NCI-H2196 treated with DMSO at 0.1 percent for 48 hours (cell line): ENCODE data around the gene CHCT1.

ENCODE experiments used
- DNase-seq: peaks from one replicate; lab custom pipeline; 2025; ENCODE audit not compliant: unreplicated experiment; lab: John Stamatoyannopoulos, UW

CHCT1 gene

DNA sequence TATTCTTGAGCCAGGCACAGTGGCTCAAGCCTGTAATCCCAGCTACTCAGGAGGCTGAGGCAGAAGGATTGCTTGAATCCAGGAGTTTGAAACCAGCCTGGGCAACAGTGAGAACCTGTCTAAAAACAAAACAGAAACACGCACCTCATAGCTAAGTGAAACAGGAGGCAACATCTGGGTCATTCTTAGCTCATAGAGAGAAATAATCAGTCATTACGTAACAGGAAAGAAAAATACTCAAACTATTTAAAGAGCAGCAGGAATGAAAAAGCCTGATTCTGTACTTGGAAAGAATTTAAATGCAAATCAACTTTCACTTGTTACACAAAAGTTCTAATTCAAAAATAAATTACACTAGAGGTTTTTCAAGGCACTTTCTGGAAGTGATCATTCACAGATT lies 17.2 kb downstream of the CHCT1 start:
- no peak for DNase-seq

DNA sequence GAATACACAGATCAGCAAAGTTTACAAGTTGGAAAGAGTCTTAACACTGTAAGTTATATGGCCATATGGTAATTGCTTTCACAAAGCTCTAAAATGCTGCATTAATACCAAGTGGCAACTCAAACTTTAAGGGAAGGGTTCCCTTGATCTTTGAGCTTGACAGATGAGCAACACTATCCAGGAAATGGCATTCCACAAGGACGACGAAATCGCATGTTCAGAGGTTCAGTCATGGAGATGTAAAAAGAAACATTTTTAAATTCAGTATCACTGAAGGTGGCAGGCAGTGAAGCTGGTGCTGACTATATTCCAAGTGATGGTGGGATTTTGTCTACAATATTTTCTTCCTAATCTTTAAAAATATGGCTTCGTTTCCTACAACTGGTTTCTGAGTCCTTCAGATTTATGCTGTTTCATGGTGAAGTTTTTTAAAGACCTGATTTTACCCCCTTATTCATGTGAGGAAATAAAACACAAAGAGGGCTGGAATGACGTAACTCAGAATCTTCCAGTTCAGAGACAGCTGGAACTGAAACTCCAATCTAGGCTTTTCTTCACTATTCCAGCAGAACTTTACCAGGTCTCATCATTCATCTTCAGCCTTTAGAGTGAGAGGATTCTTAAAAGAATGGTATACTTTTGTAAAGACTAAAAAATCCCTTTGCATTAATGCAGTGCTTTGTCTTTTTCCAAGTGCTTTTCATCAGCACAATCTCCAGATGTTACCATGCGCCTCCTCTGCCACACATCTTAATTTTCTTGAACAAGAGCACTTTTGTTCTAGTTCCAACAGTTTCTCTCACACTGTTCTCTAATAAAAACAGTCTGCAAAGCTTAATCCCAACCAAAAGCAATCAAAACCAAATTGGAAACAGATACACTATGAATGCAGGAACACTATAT lies 20.2 kb downstream of the CHCT1 start:
- no peak for DNase-seq

DNA sequence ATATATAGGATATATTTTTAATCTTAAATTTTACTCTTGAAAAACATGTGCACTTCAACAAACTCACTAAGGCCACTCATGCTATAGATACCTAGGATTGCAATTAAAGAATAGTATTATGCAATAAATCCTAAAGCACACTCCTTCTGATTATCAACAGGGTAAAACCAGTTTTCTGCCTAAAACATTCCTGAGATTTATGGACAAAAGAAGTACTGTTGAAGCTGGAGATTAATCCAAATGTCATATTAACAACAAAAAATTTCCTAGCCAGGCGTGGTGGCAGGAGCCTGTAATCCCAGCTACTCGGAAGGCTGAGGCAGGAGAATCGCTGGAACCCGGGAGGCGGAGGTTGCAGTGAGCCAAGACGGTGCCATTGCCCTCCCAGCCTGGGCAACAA lies 21.4 kb downstream of the CHCT1 start:
- DNase-seq = no peak

DNA sequence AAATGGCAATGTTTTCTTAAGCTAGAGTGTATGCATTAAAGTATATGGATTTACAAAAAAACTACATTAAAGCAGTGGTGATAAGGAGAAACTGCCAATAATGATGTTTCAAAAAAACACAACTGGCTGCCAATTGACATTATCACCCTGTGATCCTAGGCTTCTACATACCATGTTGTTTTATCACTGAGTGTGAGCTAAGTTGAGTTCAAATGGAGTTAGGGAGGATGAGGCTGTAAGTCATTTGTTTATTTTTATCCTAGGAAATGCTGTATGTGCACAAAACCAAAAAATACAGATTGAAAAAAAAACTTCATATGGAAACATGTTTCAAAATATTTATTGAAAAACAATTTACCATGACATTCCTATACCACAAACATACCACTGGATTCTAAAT lies 22.9 kb downstream of the CHCT1 start:
- DNase-seq = no peak

DNA sequence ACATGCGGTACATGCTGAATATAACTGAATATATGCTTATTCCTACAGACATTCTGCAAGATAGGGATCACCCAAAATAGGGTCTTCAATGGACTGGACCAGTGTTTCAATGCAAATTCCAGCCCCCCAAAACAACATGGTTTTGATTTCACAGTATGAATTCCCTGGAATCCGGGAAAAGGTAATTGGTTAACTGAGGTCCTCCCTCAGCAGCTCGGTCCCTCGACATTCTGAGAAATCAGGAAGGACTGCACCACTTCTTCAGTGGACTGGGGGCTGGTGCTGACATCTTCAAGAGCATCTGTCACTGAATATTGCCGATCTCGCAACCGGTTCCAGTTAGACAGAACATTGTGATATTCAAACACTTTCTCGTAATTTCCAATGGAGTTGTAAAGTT lies 25.1 kb downstream of the CHCT1 start:
- no peak for DNase-seq

DNA sequence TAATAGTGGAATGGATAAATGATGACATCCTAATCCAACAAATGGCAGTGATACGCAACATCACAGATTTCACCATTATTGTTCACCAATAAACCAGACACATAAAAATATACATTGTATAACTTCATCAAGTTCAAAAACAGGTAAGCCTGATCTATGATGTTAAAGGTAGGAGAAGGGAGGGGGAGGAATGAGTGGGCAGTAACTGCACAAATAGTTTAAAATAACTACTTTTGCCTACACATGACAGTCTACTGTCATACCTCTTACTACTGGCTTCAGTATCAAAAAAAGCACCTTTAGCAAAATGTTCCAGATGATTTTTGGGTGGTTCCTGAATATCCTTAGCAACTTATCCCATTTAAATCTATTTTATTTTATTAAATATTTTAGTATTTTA lies 28.8 kb downstream of the CHCT1 start:
- DNase-seq = no peak

DNA sequence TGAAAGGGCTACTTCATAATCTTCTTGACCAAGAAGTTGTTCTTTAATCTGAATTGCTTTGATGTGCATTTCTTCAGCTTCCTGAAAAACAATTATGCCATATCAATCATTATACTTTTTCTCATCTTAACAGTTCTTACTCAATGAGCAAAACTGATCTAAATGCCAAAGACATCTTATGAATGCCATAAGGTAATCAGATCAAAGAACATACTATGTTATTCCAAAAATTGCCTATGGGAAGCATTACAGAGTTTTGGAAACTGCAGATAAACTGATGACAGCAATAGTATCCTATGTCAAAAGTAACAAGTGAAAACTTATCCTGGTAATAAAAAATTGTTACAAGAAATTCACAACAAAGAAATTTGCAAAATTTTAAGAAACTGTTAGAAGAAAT lies 29.7 kb downstream of the CHCT1 start:
- no peak for DNase-seq

DNA sequence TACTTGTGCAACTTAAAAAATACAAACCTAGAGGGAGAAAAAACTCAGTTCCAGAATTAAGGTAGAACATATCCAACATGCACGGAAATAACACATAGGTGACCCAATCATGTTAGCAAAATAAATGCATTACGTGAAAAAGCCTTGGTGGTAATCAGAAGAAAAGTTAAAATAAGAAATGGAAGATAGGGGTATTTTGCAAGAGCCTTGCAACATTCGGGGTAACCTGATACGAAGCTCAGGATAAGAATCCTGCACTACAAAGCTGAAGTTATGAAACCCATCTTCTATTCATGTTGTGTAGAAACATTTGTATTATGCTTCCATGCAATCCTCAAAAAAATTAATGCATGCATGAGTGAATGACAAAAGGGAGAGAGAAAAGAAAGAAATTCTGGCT lies 33.1 kb downstream of the CHCT1 start:
- DNase-seq = no peak

DNA sequence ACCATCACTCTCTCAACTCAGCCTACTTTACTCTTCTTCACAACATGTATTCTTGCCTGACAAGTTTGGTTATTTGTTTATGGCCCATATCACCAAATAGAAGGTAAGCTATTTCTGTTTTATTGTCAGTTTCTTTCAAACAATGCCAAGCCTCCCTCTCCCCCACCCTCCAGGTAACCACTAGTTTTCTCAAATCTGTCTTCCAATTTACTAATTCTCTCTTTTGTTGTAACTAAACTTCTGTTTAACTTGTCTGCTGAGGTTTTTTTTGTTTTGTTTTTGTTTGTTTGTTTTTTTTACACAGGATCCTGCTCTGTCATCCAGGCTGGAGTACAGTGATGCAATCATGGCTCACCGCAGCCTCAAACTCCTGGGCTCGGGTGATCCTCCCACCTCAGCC lies 34.9 kb downstream of the CHCT1 start:
- no peak for DNase-seq

DNA sequence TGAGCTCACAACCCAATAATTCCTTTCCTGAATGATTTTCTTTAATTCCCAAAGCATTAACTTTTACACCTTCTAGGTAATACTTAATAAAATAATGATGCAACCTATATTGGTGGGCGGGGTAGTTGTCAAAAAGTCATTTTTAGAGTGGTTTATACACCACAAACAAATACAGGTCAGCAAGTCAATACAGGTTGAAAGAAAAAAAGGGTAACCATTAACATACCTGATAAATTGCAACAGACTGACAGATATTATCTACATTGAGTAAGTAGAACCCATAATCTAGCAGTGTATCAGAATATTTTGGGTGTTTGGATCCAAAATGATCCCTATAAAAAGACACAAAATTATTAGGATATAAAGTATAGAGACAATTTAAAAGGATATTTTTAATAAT lies 39.3 kb downstream of the CHCT1 start:
- DNase-seq = no peak

DNA sequence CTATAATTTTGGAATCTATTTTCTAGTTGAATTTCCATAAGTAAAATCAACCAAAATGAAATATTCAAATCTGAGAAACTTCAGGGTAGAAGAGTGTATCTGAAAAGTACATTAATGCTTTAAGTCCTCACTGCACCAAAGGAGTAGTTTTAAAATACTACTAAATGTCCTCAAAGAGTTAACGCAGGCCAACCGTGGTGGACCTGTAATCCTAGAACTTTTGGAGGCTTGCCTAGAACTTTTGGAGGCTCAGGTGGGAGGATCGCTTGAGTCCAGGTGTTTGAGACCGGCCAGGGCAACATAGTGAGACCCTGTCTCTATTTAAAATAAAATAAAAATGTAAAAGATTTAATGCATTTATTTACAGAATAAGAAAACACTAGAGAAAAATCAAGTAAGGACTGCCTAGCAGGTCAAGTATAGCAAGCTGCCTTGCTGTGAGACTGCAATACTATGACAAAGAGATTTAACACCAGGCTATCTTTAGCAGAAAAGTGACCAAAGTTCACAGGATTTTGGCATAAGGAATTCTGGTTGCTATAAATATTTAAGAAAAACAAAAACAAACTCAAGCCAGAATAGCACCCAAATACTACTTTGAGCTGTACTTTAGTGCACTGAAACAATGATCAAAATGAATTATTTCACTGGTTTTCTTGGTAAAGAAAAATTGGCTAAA lies 41.0 kb downstream of the CHCT1 start:
- DNase-seq = no peak

DNA sequence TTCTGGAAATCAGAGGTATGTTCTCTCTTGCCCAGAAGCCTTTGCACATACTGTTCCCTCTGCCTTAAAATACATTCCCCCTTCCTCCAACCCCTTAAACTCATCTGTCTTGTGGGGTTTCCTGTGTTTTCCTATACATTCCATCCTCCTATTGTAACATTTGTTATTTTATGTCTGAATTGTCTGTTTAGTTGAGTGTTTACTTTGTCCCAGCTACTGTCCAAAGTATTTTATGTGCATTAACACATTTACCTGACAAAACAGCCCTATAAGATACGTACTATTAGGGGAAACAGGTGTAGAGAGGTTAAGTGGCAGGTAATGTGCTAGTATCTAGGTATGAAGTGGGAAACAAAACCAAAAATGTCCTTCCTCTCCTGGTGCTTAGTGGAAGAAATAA lies 42.1 kb downstream of the CHCT1 start:
- DNase-seq = no peak

DNA sequence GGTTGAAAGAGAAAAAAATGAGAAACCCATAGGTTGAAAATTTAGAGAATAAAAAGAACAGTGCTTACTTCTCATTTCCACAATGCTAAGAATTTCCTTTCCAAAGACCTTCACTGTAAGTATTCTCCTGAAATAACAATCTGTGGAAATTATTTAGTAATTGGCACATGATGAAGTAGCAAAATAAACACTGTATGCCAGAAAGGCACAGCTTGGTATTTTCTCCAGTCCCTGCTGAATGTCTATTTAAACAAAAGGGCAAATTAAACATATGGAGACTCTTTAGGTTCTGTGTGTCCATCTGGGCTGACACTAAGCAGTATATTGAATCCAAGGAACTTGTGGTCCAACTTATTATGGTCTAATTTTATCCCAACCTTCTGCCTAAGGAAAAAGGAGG lies 46.1 kb downstream of the CHCT1 start:
- no peak for DNase-seq

DNA sequence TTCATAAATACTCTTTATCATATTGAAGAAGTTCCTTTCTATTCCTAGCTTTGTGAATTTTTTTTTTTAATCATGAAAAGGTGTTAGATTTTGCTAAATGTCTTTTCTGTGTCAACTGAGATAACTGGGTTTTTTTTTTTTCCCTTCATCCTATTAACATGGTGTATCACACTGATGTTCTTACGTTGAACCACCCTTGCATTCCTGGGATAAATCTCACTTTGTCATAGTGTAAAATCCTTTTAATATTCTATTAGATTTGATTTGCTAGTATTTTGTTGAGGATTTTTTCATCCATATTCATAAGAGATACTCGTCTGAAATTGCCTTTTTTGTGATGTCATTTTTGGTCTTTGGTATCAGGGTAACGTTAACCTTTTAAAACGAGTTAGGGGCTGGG lies 49.2 kb downstream of the CHCT1 start:
- no peak for DNase-seq

DNA sequence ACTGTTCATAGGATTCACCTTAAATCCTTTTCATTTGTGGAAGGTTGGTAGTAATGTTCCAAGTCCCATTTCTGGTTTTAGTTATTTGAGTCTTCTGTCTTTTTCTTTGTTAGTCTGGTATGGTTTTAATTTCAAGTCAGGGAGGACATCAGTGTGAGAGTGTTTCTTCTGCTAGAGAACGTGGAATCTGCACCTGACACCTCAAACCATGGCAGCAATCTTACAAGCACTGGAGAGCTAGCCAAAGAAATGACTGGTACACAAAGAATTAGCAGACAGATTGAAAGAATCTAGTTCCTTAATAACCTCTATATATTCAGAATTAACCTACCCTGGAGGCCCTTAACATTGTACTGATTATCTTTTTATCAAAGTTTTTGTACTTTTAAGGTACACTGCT lies 50.2 kb downstream of the CHCT1 start:
- DNase-seq = no peak

DNA sequence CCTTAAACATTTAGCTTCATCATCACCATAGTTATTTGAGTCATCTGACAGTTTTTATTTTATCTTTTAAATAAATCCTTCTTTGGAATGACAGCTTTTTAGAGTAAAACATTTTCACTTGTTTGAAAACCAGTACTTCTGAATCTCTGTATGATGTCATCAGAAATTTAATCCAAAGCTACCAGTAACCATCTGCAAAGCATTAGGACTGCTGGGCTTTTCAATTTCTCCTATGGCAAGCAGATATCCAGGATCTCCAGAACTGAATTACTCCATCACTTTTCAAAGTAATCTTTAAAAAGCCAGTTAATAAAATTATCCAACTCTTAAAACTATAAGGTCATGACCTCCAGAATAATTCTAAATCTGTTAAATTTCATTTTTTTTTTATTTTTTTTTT lies 51.5 kb downstream of the CHCT1 start:
- DNase-seq = no peak
